Esophagus muscularis mucosa (tissue), 4 donors: Measurements from ENCODE around the gene PTEN. TPM values are rescaled to one million over a fixed set of nuclear protein-coding genes. Genes with fewer than 3 reads are reported as not detected.

Source experiments
- DNase-seq: peaks from one replicate; pipeline ENCODE4 v3.0.0-alpha.2; 2017; ENCODE audit errors: extremely low spot score
- H3K27ac ChIP-seq, 4 donors: fragments of 200-600 bp; sonication (generic); replicated peaks in 1 of 4; 1 replicate in 3 of 4; 2 replicates in 1 of 4; pipeline ENCODE4 v1.5.1; 2016 to 2019; ENCODE audit warnings: mild to moderate bottlenecking in 1 of 4
- H3K27me3 ChIP-seq, 4 donors: fragments of 200-600 bp; sonication (generic); one replicate each; pipeline versions ENCODE4 v1.5.1 to v1.6.0; 2016 to 2019
- H3K36me3 ChIP-seq, 4 donors: fragments of 200-600 bp; sonication (generic); one replicate each; pipeline ENCODE4 v1.5.1; 2016 to 2019
- H3K4me1 ChIP-seq, 4 donors: fragments of 200-600 bp; sonication (generic); one replicate each; pipeline ENCODE4 v1.5.1; 2016 to 2019
- H3K4me3 ChIP-seq, 4 donors: fragments of 200-600 bp; sonication (generic); 1 replicate in 2 of 4; 2 replicates in 2 of 4; pipeline ENCODE4 v1.5.1; 2016 to 2019; ENCODE audit warnings: mild to moderate bottlenecking in 4 of 4, moderate library complexity in 1 of 4
- H3K9me3 ChIP-seq, 4 donors: fragments of 200-600 bp; sonication (generic); 1 replicate in 3 of 4; 2 replicates in 1 of 4; pipeline ENCODE4 v1.5.1; 2016 to 2019
- CTCF ChIP-seq, 3 experiments: fragments of 200-600 bp in 2 of 3; fragments of 450-650 bp in 1 of 3; sonication (generic) in 2 of 3; IDR thresholded peaks; one replicate each; pipeline ENCODE4 v1.5.1; 2017 to 2019; ENCODE audit warnings: antibody characterized with exemption in 3 of 3, mild to moderate bottlenecking in 2 of 3, moderate library complexity in 1 of 3
- EP300 ChIP-seq: sonication (generic); formaldehyde crosslinking; IDR thresholded peaks from one replicate; pipeline ENCODE4 v1.6.1; 2017; ENCODE audit warnings: antibody characterized with exemption
- POLR2A ChIP-seq: fragments of 450-650 bp; IDR thresholded peaks from one replicate; pipeline ENCODE4 v1.6.1; 2017; ENCODE audit warnings: antibody characterized with exemption, moderate library complexity, mild to moderate bottlenecking, low read depth
- POLR2AphosphoS5 ChIP-seq, 2 donors: sonication (generic); formaldehyde crosslinking; IDR thresholded peaks; one replicate each; pipeline ENCODE4 v1.6.1; 2017; ENCODE audit warnings: antibody characterized with exemption in 2 of 2
- whole genome bisulfite sequencing: methylation state at CpG from one replicate; pipeline ENCODE4 v1.1.5; 2018; 5-methylcytosine and 5-hydroxymethylcytosine counted together
- intact Hi-C: fragments of 100-400 bp; cut with DNase I; formaldehyde crosslinking; loops from one replicate; pipeline ENCODE4 v1.15.1; 2023
- total RNA-seq, 4 donors: library from RNA; depleted of rRNA; stranded (reverse); fragments of >200 nt; gene quantifications; one replicate each; pipeline versions ENCODE4 v1.1.0 to v1.2.1, GENCODE V29; 2016

PTEN gene
- total RNA-seq, 4 donors from 2014 or later = 83.2 to 117 (median 94.3) TPM

DNA sequence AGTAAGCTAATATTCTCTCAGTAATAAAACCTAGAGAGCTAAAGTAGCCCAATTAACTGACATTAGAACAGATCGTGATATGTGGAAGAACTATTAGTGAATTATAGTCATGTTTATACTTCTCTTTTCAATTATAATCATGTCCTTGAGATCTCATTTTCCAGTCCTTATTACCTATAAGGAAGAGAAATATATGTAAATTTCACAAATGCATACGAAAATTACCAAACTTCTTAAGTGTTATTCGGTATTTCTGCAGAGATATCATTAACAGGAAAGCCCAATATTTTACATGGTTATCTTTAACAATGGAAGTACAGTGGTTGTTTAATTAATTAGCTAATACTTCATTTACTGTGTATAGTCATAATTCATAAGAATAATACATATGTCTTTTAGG lies 110.7 kb downstream of the PTEN start:
- H3K4me1 ChIP-seq = no peaks in the 10 kb centered on the region
- no peaks in the 10 kb centered on the region for H3K27me3 ChIP-seq
- H3K27ac ChIP-seq = no peak overlapping the region
- no peaks in the 10 kb centered on the region for H3K36me3 ChIP-seq
- WGBS = 82% methylated on average over 3 of the region's 3 CpGs
- no peaks in the 10 kb centered on the region for H3K9me3 ChIP-seq
- intact Hi-C loops = no loop called here
- DNase-seq = no peak
- no peak overlapping the region for H3K4me3 ChIP-seq
- no peak for TF ChIP-seq CTCF (IDR thresholded peaks at IDR 0.05)
- no peak for TF ChIP-seq POLR2A
- no peak for TF ChIP-seq EP300
- no peak for TF ChIP-seq POLR2AphosphoS5 (IDR thresholded peaks at IDR 0.05)

- H3K36me3 ChIP-seq = no peaks in the 10 kb centered on the region
- no peaks in the 10 kb centered on the region for H3K27me3 ChIP-seq
- no peak for TF ChIP-seq POLR2AphosphoS5 (IDR thresholded peaks at IDR 0.05)
- no peak for TF ChIP-seq EP300
- TF ChIP-seq CTCF (IDR thresholded peaks at IDR 0.05) = no peak
- TF ChIP-seq POLR2A = no peak
- DNase-seq = no peak
- no peaks in the 10 kb centered on the region for H3K9me3 ChIP-seq
- intact Hi-C loops = no loop called here
- WGBS = 86% methylated on average over 1 of the region's 1 CpG
- no peak overlapping the region for H3K4me3 ChIP-seq
- no peak overlapping the region for H3K27ac ChIP-seq
- no peaks in the 10 kb centered on the region for H3K4me1 ChIP-seq
Observed at GRCh38 chr10:87974769-87975168, 111.3 kb downstream of the PTEN start.

GRCh38 chr10:87976101-87976743 lies 112.8 kb downstream of the PTEN start:
- Histone ChIP-seq H3K9me3 (no peaks in the 10 kb centered on the region), H3K4me3 (no peak overlapping the region), H3K36me3 (no peaks in the 10 kb centered on the region), H3K4me1 (no peaks in the 10 kb centered on the region), H3K27ac (no peak overlapping the region), H3K27me3 (no peaks in the 10 kb centered on the region)
- TF ChIP-seq POLR2A (no peak), EP300 (no peak), CTCF (IDR thresholded peaks at IDR 0.05) (no peak), POLR2AphosphoS5 (IDR thresholded peaks at IDR 0.05) (no peak)
- 64% methylated on average over 4 of the region's 4 CpGs for WGBS
- no peak for DNase-seq
- intact Hi-C loops = no loop called here

- no peaks in the 10 kb centered on the region for H3K4me1 ChIP-seq
- 80% methylated on average over 2 of the region's 2 CpGs for WGBS
- H3K4me3 ChIP-seq = no peak overlapping the region
- H3K27ac ChIP-seq = no peak overlapping the region
- DNase-seq = no peak
- H3K27me3 ChIP-seq = no peaks in the 10 kb centered on the region
- no peak for TF ChIP-seq POLR2AphosphoS5 (IDR thresholded peaks at IDR 0.05)
- no peaks in the 10 kb centered on the region for H3K36me3 ChIP-seq
- no peaks in the 10 kb centered on the region for H3K9me3 ChIP-seq
- intact Hi-C loops = no loop called here
Observed at GRCh38 chr10:87978166-87978565, 114.7 kb downstream of the PTEN start.

GRCh38 chr10:87979847-87980246 lies 116.4 kb downstream of the PTEN start:
- intact Hi-C loops = no loop called here
- WGBS = 100% methylated on average over 2 of the region's 2 CpGs
- H3K4me3 ChIP-seq = no peak overlapping the region
- H3K27ac ChIP-seq = no peak overlapping the region
- no peak for DNase-seq
- no peaks in the 10 kb centered on the region for H3K4me1 ChIP-seq
- H3K27me3 ChIP-seq = no peaks in the 10 kb centered on the region
- no peaks in the 10 kb centered on the region for H3K9me3 ChIP-seq
- TF ChIP-seq POLR2AphosphoS5 (IDR thresholded peaks at IDR 0.05) (no peak), CTCF (IDR thresholded peaks at IDR 0.05) (no peak), POLR2A (no peak), EP300 (no peak)
- no peaks in the 10 kb centered on the region for H3K36me3 ChIP-seq
